ENCODE data around the gene C2orf78. TPM values are rescaled to one million over a fixed set of nuclear protein-coding genes. Genes with fewer than 3 reads are reported as not detected.
A peak's percentile ranks its signal among the peaks of the same experiment; 100 is the strongest.

C2orf78 gene
- polyA plus RNA-seq, 3 donors: not detected

DNA sequence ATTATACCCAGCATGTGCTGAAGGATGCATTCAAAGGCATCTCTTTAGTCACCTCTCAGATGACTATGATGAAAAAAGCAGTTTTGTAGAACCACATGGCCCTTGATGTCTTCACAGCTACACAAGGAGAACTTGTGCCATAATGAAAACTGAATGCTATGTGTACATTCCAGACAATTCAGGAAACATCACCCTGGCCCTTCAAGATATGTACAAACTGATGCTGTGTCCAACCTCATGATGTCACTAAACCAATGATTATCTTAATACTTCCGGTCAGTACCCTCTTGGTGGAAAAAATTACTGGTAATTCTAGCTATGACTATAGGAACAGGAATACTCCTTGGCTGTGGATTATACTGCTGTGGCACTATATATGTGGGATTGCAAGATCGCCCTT is 24.1 kb upstream of the C2orf78 start:
- no peaks in the 10 kb centered on the region for H3K27me3 Mint-ChIP-seq (ENCODE audit: low read depth in 3 of 3)
- H3K36me3 ChIP-seq (replicated peaks in 1 of 2; ENCODE audit: control insufficient read depth in 1 of 2, insufficient read depth in 2 of 2, low read length in 2 of 2): peaks cover 75 to 96% of the 10 kb centered on the region in 2 donors
- no peaks in the 10 kb centered on the region for H3K4me1 ChIP-seq (ENCODE audit: control insufficient read depth in 1 of 2, insufficient read depth in 2 of 2, low read length in 2 of 2)
- H3K9me3 Mint-ChIP-seq: peaks cover 0 to 9% (median 3%) of the 10 kb centered on the region in 7 donors
- TF ChIP-seq, protein P1, sequence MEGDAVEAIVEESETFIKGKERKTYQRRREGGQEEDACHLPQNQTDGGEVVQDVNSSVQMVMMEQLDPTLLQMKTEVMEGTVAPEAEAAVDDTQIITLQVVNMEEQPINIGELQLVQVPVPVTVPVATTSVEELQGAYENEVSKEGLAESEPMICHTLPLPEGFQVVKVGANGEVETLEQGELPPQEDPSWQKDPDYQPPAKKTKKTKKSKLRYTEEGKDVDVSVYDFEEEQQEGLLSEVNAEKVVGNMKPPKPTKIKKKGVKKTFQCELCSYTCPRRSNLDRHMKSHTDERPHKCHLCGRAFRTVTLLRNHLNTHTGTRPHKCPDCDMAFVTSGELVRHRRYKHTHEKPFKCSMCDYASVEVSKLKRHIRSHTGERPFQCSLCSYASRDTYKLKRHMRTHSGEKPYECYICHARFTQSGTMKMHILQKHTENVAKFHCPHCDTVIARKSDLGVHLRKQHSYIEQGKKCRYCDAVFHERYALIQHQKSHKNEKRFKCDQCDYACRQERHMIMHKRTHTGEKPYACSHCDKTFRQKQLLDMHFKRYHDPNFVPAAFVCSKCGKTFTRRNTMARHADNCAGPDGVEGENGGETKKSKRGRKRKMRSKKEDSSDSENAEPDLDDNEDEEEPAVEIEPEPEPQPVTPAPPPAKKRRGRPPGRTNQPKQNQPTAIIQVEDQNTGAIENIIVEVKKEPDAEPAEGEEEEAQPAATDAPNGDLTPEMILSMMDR (IDR thresholded peaks at IDR 0.05): no peak
- H3K9ac ChIP-seq (ENCODE audit: insufficient read depth, low read length, poor library complexity, severe bottlenecking): no peak overlapping the region
- H3K79me2 ChIP-seq (ENCODE audit: insufficient read depth, low read length): no peaks in the 10 kb centered on the region
- no peak overlapping the region for H3K4me3 Mint-ChIP-seq
- no CpG with 5 or more reads among the region's 2 CpGs for WGBS (ENCODE audit: insufficient coverage)
- peaks cover 80 to 92% of the 10 kb centered on the region in 2 donors for H3K36me3 Mint-ChIP-seq
- no peaks in the 10 kb centered on the region for H3K4me1 Mint-ChIP-seq
- no peaks in the 10 kb centered on the region for H4K20me1 ChIP-seq (ENCODE audit: insufficient read depth, low read length)
- H3K9me3 ChIP-seq (replicated peaks in 1 of 2; ENCODE audit: control insufficient read depth in 1 of 2, insufficient read depth in 1 of 2, low read length in 2 of 2): no peaks in the 10 kb centered on the region
- peak overlapping the region in 1 of 7 donors; percentile 42 for H3K27ac Mint-ChIP-seq
- no peaks in the 10 kb centered on the region for H3K27me3 ChIP-seq (ENCODE audit: control insufficient read depth in 2 of 2, insufficient read depth in 2 of 2, low read length in 2 of 2)
- DNase-seq: no peak
- no peak overlapping the region for H3K27ac ChIP-seq (ENCODE audit: low read depth in 1 of 2, low read length in 2 of 2)
- no peak overlapping the region for H2AFZ ChIP-seq (ENCODE audit: insufficient read depth, low read depth, low read length, poor library complexity, severe bottlenecking)
- no peak overlapping the region for H3K4me3 ChIP-seq (replicated peaks in 1 of 3; ENCODE audit: low read depth in 2 of 3, low read length in 3 of 3)
- intact Hi-C loops (cut with micrococcal nuclease): no loop called here
- H3K4me2 ChIP-seq (replicated peaks; ENCODE audit: extremely low read depth, low read length, poor library complexity, severe bottlenecking): no peak overlapping the region

DNA sequence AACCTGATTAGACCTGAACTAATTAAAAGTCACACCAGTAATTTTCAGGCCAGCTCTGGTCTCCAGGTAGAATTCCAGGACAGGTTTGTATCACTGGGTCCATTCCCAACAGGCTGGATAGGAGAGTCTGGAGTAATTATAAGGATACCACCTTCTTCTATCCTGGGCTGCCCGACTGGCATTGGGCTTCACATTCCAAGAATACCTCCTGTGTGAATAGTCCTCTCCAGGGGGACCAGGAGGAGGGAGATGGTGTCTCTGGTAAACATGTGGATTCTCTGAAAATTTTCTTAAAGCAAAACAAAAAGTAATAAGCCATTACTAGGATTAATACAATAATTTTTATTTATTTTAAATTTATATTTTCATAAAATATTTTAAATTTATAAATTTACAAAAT is 21.4 kb upstream of the C2orf78 start:
- no CpG with 5 or more reads among the region's 1 CpG for WGBS (ENCODE audit: insufficient coverage)
- no peak for DNase-seq
- intact Hi-C loops (cut with micrococcal nuclease): no loop called here
- Mint-ChIP-seq H3K36me3 (peaks cover 85 to 93% of the 10 kb centered on the region in 2 donors), H3K4me3 (no peak overlapping the region), H3K27ac (no peak overlapping the region), H3K4me1 (no peaks in the 10 kb centered on the region), H3K9me3 (no peaks in the 10 kb centered on the region), H3K27me3 (ENCODE audit: low read depth in 3 of 3) (no peaks in the 10 kb centered on the region)
- no peak overlapping the region for H3K9ac ChIP-seq (ENCODE audit: insufficient read depth, low read length, poor library complexity, severe bottlenecking)
- no peaks in the 10 kb centered on the region for H3K4me1 ChIP-seq (ENCODE audit: control insufficient read depth in 1 of 2, insufficient read depth in 2 of 2, low read length in 2 of 2)
- H3K9me3 ChIP-seq (replicated peaks in 1 of 2; ENCODE audit: control insufficient read depth in 1 of 2, insufficient read depth in 1 of 2, low read length in 2 of 2): no peaks in the 10 kb centered on the region
- H3K4me2 ChIP-seq (replicated peaks; ENCODE audit: extremely low read depth, low read length, poor library complexity, severe bottlenecking): no peak overlapping the region
- H4K20me1 ChIP-seq (ENCODE audit: insufficient read depth, low read length): no peaks in the 10 kb centered on the region
- H3K79me2 ChIP-seq (ENCODE audit: insufficient read depth, low read length): no peaks in the 10 kb centered on the region
- H2AFZ ChIP-seq (ENCODE audit: insufficient read depth, low read depth, low read length, poor library complexity, severe bottlenecking): no peak overlapping the region
- TF ChIP-seq, protein P1 (IDR thresholded peaks at IDR 0.05): no peak
- no peak overlapping the region for H3K4me3 ChIP-seq (replicated peaks in 1 of 3; ENCODE audit: low read depth in 2 of 3, low read length in 3 of 3)
- peaks cover 87 to 96% of the 10 kb centered on the region in 2 donors for H3K36me3 ChIP-seq (replicated peaks in 1 of 2; ENCODE audit: control insufficient read depth in 1 of 2, insufficient read depth in 2 of 2, low read length in 2 of 2)
- H3K27ac ChIP-seq (ENCODE audit: low read depth in 1 of 2, low read length in 2 of 2): no peak overlapping the region
- H3K27me3 ChIP-seq (ENCODE audit: control insufficient read depth in 2 of 2, insufficient read depth in 2 of 2, low read length in 2 of 2): no peaks in the 10 kb centered on the region
